Measurements from ENCODE around the gene OTOP1.

DNA sequence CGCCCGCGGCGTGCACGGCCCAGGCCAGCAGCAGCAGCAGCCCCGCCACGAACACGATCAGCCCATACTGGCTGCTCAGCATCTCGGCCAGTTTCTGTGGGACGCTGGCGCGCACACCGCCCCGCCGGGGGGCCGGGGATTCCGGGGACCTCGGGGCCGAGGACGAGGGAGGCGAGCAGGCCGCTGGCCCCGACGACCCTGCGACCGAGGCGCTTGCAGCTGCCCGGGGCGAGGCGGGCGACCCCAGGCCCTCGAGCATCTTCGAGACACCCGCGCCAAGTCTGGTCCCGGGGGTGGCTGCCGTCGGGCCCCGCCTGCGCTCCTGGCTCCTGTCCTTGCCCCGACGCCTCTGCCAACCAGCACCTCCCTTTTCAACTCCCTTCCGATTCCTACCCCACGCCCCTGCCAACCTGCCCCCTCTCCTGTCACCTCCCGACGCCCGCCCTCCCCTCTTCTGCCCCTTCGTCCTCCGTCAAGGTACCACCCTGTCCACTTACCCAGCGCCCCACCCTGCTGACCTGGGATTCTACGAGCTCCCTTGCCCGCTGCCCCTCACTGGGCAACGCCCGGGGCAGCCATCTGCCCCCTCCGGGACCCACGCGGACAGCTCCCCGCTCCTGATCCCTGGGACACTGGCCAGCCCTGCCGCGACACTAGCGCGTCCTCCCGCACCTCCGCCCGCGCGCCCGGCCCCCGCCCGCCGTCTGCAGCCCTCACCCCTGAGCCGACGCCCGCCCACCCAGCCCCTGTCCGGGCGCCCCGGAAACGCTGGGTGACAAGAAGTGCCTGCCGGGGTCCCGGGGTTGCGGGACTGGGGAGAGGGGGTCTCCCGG is at the start of gene OTOP1:
- TF ChIP-seq, protein P1, sequence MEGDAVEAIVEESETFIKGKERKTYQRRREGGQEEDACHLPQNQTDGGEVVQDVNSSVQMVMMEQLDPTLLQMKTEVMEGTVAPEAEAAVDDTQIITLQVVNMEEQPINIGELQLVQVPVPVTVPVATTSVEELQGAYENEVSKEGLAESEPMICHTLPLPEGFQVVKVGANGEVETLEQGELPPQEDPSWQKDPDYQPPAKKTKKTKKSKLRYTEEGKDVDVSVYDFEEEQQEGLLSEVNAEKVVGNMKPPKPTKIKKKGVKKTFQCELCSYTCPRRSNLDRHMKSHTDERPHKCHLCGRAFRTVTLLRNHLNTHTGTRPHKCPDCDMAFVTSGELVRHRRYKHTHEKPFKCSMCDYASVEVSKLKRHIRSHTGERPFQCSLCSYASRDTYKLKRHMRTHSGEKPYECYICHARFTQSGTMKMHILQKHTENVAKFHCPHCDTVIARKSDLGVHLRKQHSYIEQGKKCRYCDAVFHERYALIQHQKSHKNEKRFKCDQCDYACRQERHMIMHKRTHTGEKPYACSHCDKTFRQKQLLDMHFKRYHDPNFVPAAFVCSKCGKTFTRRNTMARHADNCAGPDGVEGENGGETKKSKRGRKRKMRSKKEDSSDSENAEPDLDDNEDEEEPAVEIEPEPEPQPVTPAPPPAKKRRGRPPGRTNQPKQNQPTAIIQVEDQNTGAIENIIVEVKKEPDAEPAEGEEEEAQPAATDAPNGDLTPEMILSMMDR (IDR thresholded peaks at IDR 0.05; ENCODE audit: low read depth, low read length, missing input control) = no peak
- TF ChIP-seq YY1 (IDR thresholded peaks at IDR 0.05) (no peak), RAD21 (IDR thresholded peaks at IDR 0.05) (no peak), EGR1 (IDR thresholded peaks at IDR 0.05; ENCODE audit: low read depth in 2 of 2) (no peak), FOXA1 (IDR thresholded peaks at IDR 0.05) (no peak)
- TF ChIP-seq, protein P2, sequence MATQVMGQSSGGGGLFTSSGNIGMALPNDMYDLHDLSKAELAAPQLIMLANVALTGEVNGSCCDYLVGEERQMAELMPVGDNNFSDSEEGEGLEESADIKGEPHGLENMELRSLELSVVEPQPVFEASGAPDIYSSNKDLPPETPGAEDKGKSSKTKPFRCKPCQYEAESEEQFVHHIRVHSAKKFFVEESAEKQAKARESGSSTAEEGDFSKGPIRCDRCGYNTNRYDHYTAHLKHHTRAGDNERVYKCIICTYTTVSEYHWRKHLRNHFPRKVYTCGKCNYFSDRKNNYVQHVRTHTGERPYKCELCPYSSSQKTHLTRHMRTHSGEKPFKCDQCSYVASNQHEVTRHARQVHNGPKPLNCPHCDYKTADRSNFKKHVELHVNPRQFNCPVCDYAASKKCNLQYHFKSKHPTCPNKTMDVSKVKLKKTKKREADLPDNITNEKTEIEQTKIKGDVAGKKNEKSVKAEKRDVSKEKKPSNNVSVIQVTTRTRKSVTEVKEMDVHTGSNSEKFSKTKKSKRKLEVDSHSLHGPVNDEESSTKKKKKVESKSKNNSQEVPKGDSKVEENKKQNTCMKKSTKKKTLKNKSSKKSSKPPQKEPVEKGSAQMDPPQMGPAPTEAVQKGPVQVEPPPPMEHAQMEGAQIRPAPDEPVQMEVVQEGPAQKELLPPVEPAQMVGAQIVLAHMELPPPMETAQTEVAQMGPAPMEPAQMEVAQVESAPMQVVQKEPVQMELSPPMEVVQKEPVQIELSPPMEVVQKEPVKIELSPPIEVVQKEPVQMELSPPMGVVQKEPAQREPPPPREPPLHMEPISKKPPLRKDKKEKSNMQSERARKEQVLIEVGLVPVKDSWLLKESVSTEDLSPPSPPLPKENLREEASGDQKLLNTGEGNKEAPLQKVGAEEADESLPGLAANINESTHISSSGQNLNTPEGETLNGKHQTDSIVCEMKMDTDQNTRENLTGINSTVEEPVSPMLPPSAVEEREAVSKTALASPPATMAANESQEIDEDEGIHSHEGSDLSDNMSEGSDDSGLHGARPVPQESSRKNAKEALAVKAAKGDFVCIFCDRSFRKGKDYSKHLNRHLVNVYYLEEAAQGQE (IDR thresholded peaks at IDR 0.05) = no peak
